GM19463 (cell line): ENCODE data around the gene MROH7.

Experiments
- ATAC-seq: cut with Tn5 transposase; IDR thresholded peaks from one replicate; pipeline ENCODE4 v1.9.1; 2021; ENCODE audit warnings: mild to moderate bottlenecking, moderate library complexity; ENCODE audit not compliant: unreplicated experiment

MROH7 gene

DNA sequence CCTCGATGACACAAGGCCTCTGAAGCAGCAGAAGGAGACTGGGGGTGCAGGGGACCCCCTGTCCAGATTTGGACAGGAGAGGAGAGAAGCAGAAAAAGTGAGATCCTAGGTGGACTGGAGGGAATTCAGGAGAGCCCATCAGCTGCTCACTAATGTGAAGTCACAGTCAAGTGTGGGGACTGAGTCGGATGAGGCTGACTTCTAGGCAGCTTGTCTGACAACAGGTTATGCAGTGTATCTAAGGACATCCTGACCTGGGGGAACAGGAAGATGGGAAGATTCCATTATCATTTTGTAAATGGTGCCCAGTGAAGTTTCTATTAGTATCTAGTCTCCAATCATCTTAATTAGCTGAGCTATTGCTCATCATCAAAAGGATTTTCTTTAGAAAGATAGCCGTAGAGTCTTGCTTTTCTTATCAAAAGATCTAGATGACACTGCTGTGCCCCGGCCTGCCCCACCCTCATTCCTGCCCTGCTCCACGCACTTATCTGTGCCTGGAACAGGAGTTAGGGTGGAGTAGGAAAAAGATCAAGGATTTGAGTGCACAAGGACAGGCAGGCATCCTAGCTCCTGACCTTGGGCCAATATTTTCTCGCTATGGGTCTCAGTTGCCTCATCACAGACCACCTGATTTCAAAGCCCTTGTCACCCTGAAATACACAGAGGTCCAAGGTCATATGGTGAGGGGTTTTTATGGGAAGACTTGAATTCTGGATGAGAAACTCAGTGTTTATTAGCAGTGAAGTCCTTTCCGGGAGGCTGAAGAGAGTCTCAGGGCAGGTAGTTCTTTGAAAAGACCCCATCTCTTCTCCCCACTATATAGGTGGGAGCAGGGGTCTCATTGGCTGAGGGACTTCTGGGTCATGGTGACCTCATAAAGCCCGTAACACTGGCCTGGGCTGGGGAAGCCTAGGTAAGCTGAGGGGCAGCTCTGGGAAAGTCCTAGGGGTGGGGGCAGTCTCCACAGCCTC lies at the start of gene MROH7:
Gene MROH7, plus strand, starts transcription at position 924 of the 974 bp plus-strand sequence. CDS start 11,141 bp downstream, outside the sequence.
- ATAC-seq = no peak

DNA sequence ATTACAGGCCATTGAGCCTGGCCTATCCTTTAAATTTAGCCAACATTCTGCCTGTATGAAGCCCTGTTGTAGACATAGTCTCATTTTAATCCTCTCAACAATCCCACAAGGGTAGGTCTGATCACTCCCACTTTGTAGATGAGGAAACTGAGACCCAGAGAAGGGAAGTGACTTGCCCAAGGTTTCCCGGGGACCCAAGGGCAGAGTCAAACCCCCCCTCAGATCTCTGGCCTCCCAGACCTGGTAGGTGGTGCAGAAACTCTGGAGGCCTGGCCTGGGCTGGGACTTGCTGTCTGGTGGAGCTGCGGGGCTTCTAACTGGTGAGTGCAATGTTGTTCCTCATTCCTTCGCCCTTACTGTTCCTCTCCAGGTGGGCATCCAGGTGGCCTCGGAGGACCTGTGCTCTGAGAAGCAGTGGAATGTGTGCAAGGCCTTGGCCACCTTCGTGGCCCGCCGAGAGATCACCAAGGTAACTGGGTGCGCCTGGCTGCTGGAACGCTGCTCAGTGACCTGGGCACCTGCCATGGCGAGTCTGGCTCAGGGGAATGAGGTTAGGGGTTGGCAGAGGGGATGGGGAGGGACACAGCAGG lies 47.9 kb upstream of the MROH7 start:
- no peak for ATAC-seq

DNA sequence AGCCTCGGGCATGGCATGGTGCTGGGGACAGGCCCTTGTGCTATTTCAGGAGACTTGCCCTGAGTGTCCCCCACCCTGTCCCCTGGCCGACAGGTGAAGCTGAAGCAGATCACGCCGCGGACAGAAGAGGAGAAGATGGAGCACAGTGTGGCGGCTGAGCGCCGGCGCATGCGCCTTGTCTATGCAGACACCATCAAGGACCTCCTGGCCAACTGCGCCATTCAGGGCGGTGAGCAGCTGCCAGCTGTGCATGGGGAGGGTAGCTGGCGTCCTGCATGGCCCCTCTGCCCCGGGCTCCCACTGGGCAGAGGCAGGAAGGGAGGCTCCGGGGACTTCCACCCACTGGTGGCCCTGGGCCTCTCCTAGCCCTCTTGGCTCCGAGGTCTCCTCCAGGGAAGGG lies 47.1 kb upstream of the MROH7 start:
- no peak for ATAC-seq

DNA sequence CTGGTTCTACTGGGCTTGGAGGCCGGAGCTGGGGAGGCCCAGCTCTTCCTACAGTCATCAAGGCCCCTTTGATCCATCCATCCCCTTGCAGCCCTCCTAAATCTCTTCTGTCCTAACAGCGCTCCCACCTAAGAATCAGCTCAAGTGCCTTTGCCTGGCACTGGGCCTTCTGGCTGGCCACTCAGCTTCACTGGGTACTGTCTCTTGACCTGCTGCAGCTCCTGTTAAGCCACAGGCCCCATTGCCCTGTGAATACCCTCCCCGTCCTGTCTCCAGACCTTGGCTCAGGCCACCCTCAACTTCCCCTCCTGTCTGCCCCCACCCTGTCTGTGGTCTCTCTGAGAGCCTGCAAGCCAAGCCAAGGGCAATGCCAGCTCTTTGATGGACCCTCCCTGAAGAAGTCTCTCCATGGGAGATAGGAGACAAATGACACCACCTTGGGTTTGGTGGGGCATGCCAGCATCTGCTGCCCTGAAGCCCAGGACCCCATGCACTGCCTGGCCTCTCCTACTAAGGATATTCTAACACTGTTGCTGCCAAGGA lies 45.6 kb upstream of the MROH7 start:
- ATAC-seq = no peak

- no peak for ATAC-seq
Measured at GRCh38 chr1:54596756-54597155, 44.8 kb upstream of the MROH7 start.

DNA sequence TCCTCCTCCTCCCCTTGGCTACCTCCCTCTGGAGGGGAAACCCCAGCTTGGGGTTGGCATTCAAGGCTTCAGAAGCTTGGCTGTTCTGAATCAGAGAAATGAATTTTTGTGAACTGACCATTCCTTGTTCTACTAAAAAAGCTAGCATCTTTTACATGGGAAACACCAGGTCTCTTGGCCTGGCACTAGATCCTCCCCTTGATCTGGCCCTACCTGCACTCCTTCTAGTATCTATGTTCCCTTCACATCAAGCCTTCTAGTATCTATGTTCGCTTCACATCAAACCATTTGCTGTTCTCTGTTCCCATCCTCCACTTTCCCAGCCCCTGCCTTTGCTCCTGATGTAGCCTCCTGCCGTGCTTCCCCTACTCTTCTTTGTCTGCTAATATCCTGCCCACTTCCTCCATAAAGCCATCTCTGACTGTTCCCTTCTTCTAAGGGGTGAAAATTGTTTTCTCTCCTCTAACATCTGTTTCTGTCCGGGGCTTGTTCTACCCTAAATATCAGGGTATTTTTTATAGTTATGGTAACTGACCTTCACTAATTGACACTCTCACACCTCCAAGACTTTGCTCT lies 44.0 kb upstream of the MROH7 start:
- no peak for ATAC-seq

GRCh38 chr1:54599211-54599823 lies 42.3 kb upstream of the MROH7 start:
- no peak for ATAC-seq

- ATAC-seq = no peak
Measured at GRCh38 chr1:54600947-54601721, 40.5 kb upstream of the MROH7 start.

GRCh38 chr1:54601730-54602129 lies 39.9 kb upstream of the MROH7 start:
- no peak for ATAC-seq

DNA sequence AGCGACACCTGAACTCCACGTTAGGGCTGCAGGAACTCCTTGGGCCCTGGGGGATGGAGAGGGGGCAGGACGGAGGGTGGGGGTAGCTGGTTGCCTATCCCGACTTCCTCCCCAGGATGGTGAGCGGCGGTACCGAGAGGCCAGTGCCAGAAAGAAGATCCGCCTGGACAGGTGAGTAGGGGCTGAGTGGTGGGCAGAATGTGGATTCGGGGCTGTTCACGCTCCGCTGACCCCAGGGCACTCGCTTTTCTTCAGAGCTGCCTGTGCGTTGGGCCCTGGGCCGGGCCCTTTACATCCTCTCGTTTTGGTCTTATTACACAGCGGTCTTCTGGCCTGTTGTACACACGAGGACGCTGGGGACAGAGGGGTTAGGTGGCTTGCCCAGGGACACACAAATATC lies 39.0 kb upstream of the MROH7 start:
- no peak for ATAC-seq

GRCh38 chr1:54603241-54603640 lies 38.3 kb upstream of the MROH7 start:
- ATAC-seq = no peak

- no peak for ATAC-seq
Measured at GRCh38 chr1:54604051-54604450, 37.5 kb upstream of the MROH7 start.

GRCh38 chr1:54604572-54605370 lies 36.8 kb upstream of the MROH7 start:
- no peak for ATAC-seq

- ATAC-seq = no peak
Measured at GRCh38 chr1:54606096-54606989, 35.2 kb upstream of the MROH7 start.

- no peak for ATAC-seq
Measured at GRCh38 chr1:54606990-54607325, 34.6 kb upstream of the MROH7 start.

DNA sequence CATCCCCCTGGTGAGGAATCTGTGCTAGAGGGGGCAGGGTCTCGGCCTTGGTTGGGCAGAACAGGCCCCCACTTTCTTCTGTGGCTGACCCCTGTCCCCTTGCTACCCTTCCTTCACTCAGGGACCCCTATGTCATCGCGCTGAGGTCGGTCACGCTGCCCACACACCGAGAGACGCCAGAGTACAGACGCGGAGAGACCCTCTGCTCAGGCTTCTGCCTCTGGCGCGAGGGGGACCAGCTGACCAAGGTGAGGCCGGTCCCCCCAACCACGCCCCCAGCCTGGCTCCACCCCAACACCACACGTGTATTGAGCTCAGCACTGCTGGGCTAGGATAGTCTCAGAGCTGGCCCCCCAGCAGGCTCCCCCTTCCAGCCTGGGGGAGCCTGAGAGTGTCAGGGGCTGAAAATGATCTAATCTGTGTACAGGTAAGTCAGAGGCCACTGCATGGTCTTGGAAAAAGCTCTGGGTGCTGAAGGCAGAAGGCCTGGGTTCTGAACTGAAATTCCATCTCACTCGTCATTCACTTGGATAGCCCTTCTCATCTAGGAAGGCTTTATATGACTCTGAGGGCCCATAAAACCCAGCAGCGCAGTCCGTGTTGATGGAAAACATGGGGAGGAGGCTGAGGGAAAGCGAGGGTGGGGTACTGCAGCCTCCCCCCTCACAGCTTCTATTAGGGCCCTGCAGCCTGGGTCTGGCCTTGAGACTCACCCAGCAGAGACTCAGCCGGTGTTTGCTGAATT lies 33.6 kb upstream of the MROH7 start:
- ATAC-seq = no peak

GRCh38 chr1:54608566-54609230 lies 32.9 kb upstream of the MROH7 start:
- no peak for ATAC-seq
